PC-3 (cell line): Measurements from ENCODE around the gene KCNQ1.

Experiments used
- EZH2 ChIP-seq: fragments of 300-600 bp; sonication (generic); IDR thresholded peaks from one replicate; pipeline ENCODE4 v1.6.1; 2017; ENCODE audit warnings: antibody characterized with exemption, mild to moderate bottlenecking, low read length; ENCODE audit not compliant: unreplicated experiment
- EZH2phosphoT487 ChIP-seq: fragments of 300-600 bp; sonication (generic); IDR thresholded peaks from 2 replicates; pipeline ENCODE4 v1.6.1; 2018; ENCODE audit warnings: mild to moderate bottlenecking, antibody characterized with exemption, low read length, borderline replicate concordance
- TF ChIP-seq, protein P1 (sequence below): fragments of 300-600 bp; sonication (generic); conservative IDR thresholded peaks from 2 replicates; pipeline ENCODE4 v1.5.1; 2017; ENCODE audit warnings: antibody characterized with exemption, low read depth, mild to moderate bottlenecking, low read length

GRCh38 chr11:2770096-2770751 lies 325.4 kb downstream of the KCNQ1 start:
- TF ChIP-seq, protein P1, sequence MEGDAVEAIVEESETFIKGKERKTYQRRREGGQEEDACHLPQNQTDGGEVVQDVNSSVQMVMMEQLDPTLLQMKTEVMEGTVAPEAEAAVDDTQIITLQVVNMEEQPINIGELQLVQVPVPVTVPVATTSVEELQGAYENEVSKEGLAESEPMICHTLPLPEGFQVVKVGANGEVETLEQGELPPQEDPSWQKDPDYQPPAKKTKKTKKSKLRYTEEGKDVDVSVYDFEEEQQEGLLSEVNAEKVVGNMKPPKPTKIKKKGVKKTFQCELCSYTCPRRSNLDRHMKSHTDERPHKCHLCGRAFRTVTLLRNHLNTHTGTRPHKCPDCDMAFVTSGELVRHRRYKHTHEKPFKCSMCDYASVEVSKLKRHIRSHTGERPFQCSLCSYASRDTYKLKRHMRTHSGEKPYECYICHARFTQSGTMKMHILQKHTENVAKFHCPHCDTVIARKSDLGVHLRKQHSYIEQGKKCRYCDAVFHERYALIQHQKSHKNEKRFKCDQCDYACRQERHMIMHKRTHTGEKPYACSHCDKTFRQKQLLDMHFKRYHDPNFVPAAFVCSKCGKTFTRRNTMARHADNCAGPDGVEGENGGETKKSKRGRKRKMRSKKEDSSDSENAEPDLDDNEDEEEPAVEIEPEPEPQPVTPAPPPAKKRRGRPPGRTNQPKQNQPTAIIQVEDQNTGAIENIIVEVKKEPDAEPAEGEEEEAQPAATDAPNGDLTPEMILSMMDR: no peak
- TF ChIP-seq EZH2 (no peak), EZH2phosphoT487 (no peak)
